GM18867 (cell line): ENCODE measurements around the gene DNAJC6.
A peak's percentile ranks its signal among the peaks of the same experiment; 100 is the strongest.
"Not testable (repeated sequence)": the region's sequence is repeated elsewhere in the genome, so short reads cannot be mapped to it uniquely, and the experiment has no call there.

Experiments used
- ATAC-seq: cut with Tn5 transposase; IDR thresholded peaks from one replicate; pipeline ENCODE4 v1.9.1; 2021; ENCODE audit warnings: mild to moderate bottlenecking, moderate library complexity; ENCODE audit not compliant: unreplicated experiment

The DNAJC6 gene

DNA sequence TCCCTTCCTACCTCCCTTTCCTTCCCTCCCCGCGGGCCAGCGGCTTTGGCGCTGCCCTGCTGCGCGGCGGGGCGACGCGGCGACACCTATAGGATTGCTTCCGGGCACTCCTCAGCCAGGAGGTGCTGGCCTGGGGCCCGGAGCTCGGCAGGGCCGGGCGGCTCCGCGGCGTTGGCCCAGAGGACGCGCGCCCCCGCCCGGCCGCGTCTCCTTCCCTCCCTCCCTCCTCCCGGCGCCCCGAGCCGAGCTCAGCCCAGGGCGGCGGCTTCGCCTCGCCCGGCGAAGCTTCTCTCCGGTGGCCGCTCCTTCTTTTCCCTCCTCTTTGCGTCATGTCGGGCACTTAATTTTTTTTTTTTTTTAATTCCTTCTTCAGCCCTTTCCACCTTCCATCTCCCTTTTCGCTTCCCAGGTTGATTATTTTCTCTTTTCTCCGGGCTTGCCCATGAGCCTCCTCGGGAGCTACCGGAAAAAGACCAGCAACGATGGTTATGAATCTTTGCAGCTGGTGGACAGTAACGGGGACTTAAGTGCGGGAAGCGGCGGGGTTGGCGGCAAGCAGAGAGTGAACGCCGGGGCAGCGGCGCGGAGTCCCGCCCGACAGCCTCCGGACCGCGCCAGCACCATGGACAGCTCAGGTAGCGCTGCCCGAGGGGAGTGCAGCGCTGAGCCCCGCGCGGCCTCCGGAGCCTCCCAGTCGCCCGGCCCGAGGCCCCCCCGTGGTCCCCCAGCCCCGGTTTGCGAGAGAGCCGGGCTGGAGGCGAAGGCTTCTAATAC, at the start of gene DNAJC6:
DNAJC6 (plus strand) TSS at position 240 of the 774 bp plus-strand sequence; CDS start at position 443, 203 bp downstream.
- ATAC-seq: no peak

GRCh38 chr1:65259816-65260215, 49.5 kb upstream of the DNAJC6 start:
- ATAC-seq: no peak

DNA sequence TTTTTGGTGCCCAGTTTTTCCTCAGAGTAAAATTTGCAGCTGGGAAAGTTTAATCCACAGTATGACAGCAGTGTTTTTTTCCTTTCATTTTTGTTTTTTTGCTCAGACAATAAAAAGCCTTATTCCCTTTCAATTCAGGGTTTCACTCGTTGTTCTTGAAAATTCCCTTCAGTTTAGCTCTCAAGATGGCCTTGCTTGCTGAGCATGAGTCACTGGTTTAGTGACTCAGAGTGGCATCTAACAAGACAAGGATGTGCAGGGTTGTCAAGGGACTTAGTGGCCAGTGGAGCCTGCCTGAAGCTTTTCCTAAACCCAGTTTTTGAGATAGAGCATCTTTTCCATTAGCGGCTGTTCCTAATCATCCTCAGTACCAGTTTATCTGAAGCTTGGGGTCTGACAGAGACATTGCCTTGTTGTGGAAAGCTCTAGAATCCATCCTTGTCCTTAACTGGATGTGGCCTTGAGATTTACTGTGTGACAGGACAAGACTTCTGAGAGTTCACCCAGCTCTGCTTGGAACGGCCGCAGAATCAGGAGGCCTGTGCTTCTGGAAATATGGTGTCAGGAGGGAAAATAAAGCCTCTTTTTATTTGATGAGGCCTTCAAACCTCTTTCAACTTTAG, 48.4 kb upstream of the DNAJC6 start:
- ATAC-seq: peak; percentile 32

GRCh38 chr1:65263286-65263685, 46.1 kb upstream of the DNAJC6 start:
- no peak for ATAC-seq

- no peak for ATAC-seq
These were observed 45.0 kb upstream of the DNAJC6 start for GRCh38 chr1:65264197-65264929.

DNA sequence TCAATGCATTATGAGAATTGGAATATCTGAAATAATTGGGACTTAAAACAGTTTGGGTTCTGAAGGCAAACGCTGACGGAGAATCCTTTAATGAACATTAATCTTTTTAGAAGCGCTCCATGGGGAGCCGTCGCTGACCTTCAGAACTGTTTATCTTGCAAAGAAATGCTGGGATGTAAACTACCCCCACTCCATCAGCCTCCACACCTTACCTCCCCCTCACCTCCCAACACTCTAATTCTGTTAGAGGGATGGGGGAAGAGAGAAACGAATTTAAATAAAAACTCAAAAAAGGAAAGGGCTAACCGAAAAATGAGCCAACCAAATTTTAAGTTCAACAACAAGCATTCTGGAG, 44.1 kb upstream of the DNAJC6 start:
- no peak for ATAC-seq

DNA sequence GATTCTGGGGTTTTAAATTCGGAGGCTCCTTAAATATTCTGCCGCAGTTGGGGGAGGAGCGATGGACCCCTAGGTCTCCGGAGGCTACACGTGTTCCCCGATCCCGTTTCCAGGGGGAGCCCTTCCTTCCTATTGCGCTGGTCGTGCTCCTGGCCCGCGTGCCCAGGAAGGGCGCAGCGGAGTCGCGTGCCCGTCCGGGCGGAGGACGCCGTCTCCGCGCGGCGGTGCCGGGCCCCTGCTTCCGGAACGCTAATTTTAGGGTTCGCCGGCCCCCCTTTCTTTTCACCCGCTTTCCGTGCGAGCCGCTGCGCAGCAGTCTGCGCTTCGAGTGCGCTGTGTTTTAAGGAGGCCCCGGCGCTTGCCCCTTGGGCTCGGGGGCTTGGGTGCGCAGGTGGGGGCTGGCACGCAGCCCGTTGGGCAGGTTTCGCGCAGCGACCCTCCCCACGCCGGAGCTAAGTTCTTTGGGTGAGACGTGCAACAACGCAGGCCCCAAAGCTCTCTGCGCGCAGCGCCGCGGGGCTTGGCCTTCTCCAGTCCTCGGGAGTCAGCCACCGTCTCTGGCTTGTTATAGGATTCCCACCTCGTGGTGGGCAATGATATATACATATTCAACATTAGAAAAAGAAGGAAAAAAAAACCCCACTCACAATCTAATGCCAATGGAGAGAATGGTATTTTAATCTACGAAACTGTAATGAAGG, 43.5 kb upstream of the DNAJC6 start:
- ATAC-seq: peak; percentile 78

DNA sequence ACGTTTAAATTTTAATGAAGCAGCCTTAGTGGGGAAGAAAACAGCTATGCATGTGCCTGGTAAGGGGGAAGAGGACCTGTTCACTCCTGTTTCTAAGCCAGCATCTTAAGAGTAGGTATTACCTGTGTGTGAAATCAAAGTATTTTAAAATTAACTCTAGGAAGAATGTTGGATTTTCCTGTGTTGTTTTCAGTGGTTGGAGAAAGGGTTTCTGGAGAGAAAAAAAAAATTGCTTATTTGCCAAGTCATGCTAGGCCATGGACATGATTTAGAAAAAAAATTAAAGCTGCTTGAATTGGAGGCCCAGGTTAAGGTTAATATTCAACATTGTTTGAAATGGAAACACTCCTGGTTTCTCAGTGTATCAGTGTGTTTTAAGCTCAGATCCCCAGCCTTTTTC, 42.9 kb upstream of the DNAJC6 start:
- ATAC-seq: no peak

DNA sequence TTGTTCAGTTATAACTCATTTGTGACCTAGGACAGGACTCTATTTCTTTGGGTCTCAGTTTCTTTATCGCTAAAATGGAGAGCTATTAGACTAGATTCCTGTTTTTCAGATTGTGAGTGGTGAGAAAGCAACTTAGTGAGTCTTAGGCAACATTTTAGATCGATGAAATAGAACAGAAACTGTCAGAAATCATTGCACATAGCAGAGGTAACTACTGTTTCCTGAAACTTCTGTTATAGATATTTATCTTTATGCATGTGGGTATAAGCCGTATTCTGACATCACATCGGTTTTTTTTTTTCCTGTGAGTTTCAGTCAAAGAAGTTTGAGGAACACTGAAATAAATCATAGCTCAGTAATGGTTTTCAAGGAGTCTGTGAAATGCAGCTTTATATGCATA, 42.1 kb upstream of the DNAJC6 start:
- no peak for ATAC-seq

DNA sequence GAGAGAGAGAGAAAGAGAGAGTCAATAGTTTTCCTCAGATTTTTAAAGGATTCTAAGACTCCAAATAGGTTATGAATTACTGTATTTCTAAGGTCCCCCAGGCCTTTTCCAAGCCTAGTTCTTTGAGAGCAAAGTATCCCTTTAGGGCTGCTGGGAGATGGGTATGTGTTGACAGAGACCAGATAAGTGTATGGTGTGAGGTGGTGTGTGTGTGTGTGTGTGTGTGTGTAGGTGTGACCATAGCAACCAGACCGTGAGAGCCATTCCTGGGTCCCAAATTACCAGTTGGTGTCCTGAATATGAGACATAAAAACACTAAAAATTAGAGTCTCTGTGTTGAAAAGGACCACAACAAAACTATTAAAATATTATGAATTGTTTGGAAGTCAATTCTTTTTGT, 41.7 kb upstream of the DNAJC6 start:
- ATAC-seq: no peak

DNA sequence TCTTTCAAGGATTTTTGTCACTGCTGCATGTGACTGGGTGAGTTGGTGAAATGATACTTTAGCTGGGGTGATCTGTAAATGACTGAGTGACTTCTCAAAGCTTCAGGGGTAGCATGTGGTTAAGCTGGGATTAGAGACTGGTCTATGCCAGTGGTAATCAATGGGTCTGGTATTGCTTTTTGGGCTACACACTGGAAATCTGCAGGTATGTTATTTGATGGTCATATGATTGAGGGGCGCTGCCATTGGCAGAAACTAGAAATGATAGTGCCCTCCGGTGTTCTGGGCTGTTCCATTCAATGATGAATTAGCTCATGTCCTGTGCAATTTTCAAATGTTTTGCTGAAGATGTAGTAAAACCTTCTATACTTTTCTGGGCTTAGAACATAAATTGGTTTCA, 39.7 kb upstream of the DNAJC6 start:
- ATAC-seq: no peak

DNA sequence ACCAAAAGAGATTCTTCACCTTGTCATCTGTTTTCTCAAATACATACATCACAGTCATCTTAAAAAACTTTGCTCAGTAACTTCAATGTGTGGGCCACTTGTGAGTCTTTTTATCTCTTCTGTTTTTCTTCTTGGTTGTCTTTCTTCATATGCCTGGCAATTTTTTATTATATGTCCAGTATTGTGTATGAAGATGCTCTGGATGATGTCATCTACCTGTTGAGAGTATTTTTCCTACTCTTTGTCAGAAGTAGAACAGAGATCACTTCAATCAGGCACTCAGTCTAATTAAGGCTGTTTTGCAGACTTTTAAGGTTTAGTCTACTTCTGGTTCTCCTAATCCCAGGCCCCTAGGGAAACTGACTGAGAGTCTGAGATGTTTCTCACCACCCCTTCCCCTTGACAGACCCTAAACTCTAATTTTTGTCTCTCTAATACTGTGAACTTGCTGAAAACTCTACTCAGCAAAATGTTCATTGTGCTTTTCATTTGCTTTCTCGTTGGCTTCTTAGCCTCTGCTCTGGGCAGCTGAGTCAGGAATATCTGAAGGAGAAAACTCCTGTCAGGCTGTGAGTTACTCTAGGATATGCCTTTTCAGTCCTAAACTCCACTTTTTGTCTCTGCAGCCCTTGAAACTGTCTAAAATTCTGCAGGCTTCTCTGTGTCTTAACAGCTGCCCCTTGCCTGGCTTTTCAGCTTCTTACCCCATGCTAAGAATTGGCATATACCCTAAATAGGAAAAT, 33.0 kb upstream of the DNAJC6 start:
- no peak for ATAC-seq

- ATAC-seq: no peak
These were observed 31.6 kb upstream of the DNAJC6 start for GRCh38 chr1:65277605-65278347.

DNA sequence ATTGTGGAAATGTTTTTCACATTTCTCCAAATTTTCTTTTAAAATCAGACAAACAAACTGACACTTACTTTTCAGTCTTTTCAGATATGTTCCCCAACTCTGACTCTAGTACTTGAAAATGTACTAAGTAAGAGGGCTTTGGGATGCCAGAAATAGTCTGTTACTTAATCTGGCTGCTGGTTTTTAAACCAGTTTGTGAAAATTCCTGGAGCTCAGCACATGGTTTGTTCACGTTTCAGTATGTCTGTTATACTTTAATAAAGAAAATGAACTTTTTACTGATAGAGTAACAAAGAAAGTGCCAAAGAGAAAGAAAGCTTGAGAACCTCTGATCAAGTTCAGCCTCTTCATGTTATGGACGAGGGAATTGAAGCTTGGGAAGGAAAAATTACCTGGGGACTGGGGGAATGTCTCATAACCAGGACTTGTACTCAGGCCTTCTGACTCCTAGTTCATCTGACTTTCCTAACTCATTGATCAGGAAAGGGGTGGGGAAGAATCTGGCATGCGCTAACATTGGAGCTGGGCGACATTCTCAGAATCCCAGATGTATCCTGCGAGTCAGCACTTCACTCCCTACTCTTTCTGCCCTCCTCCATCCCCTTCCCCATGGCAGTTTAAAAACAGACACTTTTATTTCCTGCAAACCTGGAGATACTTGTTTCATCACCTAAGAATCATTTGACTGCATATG, 30.8 kb upstream of the DNAJC6 start:
- ATAC-seq: no peak

GRCh38 chr1:65279070-65279779, 30.1 kb upstream of the DNAJC6 start:
- ATAC-seq: no peak

DNA sequence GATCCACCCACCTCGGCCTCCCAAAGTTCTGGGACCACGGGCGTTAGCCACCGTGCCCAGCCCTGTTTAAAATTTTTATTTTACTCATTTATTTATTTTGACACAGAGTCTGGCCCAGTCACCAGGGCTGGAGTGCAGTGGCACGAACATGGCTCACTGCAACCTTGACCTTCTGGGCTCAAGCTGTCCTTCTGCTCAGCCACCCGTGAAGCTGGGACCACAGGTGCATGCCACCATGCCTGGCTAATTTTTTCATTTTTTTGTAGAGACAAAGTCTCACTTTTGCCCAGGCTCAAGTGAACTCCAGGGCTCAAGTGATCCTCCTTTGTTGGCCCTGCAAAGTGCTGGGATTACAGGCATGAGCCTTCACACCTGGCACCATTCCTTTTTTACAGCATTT, 27.5 kb upstream of the DNAJC6 start:
- peak; percentile 91 for ATAC-seq

DNA sequence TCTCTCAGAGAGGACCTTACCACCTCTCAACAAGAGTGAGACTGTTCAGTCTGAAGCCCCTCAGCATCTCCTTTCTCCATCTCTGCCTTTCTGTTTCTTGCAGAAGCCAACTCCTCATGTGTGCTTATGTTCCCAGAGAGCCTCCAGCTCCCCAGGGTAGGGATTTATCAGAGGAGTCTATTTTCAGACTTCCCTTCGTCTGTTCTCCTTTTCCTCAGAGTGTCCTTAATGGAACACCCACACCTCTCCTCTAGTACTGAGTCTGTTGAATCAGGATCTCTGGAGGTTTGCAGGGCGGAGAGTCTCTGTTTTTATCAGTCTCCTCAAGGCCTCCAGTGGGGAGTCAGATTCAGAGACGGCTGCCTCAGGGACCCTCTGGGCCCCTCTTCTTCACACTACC, 25.1 kb upstream of the DNAJC6 start:
- no peak for ATAC-seq

GRCh38 chr1:65289449-65289848, 19.9 kb upstream of the DNAJC6 start:
- ATAC-seq: peak; percentile 98

DNA sequence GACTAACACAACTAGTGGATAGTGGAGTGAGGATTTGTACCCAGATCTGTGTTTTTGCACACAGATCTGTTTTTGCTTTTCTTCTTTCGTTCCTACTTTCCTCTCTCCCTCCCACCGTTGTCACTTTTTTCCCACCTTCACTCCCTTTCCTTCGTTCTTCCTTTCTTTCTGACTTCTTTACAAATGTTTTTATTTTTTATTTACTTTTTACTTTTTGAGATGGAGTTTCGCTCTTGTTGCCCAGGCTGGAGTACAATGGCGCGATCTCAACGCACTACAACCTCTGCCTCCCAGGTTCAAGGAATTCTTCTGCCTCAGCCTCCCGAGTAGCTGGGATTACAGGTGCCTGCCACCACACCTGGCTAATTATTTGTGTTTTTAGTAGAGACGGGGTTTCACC, 17.5 kb upstream of the DNAJC6 start:
- not testable (repeated sequence) for ATAC-seq
